Measurements from ENCODE around the gene EPN1. TPM values are rescaled to one million over a fixed set of nuclear protein-coding genes. Genes with fewer than 3 reads are reported as not detected.

EPN1 gene
- total RNA-seq, 8 experiments from 2014 or later: 21.8 to 79.7 (median 50.3) TPM

DNA sequence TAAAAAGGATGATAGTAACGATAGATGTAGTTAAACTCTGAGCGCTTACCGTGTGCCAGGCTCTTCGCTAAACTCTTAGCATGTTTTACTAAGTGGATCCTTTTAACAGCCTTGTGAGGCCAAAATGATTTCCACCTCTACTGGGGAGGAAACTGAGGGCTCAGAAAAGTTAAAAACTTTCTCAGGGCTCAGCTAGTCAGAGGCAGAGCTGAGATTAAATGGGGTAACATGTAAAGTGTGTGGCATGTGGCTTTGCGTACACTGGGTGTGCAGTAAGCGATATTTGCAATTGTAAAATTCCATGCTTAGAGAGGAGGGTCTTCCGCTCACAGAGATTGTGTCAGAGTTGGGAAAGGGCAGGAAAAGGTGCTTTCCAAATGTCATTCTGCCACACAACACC lies 18.5 kb upstream of the EPN1 start:
- ATAC-seq (replicated peaks in 6 of 8): no peak
- peaks cover 9 to 10% of the 10 kb centered on the region in 2 donors for H3K4me1 ChIP-seq (replicated peaks in 1 of 2)
- H3K4me3 ChIP-seq: peak overlapping the region; percentile 70 to 96 (median 89)
- no peak overlapping the region for H3K27ac ChIP-seq
- 7 to 84% (median 45%) methylated on average over 2 to 7 of the region's 7 CpGs; no CpG with 5 or more reads in 1 of the 10 experiments for WGBS, 10 experiments
- in situ Hi-C loops (cut with MboI; ENCODE audit: low pct_unique_long_range_greater_than_20kb in 2 of 9, low sequenced_read_pairs in 9 of 9, unreplicated experiment in 9 of 9): no loop called here

DNA sequence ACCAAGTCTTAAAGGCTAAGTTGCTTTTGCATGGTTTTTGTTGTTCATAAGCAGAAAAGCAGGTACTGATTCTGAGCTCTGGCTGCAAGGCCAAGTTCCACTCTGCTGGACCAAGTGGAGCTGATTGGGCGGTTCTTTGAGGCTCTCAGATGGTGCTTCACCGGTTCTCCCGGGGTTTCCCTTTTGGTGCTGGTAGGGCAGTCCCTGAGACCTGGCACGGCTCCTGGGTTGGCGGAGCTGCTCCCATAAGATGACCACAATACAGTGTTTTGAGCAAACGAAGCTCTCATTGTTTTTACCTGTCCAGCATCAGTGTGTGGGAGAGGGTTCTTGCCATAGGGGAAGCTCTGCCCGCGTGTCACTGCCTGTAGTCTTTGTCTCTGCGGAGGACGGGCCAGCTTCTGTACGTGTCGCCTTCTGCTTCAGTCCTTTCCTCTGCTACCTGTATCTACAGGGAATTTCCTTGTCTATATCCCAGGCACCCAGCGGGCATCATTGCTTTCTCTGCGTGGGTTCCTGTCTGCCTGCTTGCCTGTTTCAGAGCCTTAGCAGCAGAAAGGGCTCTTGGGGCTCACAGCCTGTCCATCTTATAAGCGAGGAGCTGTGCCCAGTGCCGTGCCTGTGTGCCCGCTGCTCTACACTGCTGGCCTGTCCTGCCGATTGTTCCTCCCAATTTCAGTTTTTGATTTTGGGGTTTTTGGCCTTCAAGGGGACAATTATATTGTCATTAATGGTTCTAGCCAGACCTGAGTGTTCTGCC lies 17.9 kb upstream of the EPN1 start:
- in situ Hi-C loops (cut with MboI; ENCODE audit: low pct_unique_long_range_greater_than_20kb in 2 of 9, low sequenced_read_pairs in 9 of 9, unreplicated experiment in 9 of 9): no loop called here
- H3K4me1 ChIP-seq (replicated peaks in 1 of 2): peaks cover 9 to 10% of the 10 kb centered on the region in 2 donors
- WGBS, 10 experiments: 3 to 84% (median 79%) methylated on average over 1 to 9 of the region's 18 CpGs; no CpG with 5 or more reads in 1 of the 10 experiments
- ATAC-seq (replicated peaks in 6 of 8): no peak
- H3K27ac ChIP-seq: no peak overlapping the region
- H3K4me3 ChIP-seq: peak overlapping the region; percentile 70 to 96 (median 89)

DNA sequence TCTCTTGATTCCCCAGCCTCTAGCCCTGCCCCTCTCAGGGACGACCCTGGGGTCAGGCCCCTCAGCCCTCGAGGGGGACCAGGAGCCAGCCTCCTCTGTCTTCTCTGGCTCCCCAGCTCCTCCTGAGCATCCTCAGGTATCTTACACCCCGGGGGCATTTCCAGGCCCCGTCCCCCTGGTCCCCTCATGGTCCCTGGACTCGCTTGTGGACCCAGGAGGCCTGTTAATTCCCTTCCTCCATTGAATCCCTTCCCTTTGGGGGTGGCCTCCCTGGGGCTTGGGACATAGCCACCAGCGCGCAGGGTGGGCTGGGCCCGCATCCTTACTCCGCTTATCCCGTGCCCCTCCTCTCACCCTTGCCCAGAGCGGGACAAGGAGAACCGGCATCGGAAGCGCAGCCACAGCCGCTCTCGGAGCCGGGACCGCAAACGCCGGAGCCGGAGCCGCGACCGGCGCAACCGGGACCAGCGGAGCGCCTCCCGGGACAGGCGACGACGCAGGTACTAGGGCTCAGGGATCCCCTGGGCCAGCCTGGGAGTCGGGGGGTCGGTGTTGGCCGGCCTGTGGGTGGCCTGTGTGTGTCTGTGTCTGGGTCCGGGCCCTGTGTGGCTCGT lies 16.1 kb upstream of the EPN1 start:
- in situ Hi-C loops (cut with MboI; ENCODE audit: low pct_unique_long_range_greater_than_20kb in 2 of 9, low sequenced_read_pairs in 9 of 9, unreplicated experiment in 9 of 9): no loop called here
- no peak for ATAC-seq (replicated peaks in 6 of 8)
- Histone ChIP-seq H3K27ac (no peak overlapping the region), H3K4me1 (replicated peaks in 1 of 2) (peaks cover 9 to 10% of the 10 kb centered on the region in 2 donors), H3K4me3 (no peak overlapping the region)
- WGBS, 10 experiments: 80 to 95% methylated on average over 5 to 6 of the region's 37 CpGs; no CpG with 5 or more reads in 8 of the 10 experiments

DNA sequence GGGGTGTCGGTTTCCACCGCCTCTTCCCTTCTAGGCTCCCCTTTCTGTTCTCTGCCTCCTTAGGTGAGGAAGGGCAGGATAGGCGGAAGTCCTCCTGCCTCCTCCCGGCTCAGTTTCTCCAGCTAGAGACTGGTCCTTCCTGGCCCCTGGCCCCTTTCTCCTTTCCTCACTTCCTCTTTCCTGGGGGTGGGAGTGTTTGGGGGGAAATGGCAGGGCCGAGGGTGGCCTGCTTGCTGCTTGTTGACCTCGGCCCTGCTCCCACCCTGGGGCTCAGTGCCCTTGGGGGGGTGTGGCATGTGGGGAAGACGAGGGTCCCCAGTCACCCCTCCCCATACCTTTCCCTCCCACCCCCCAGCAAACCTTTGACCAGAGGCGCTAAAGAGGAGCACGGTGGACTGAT lies 15.2 kb upstream of the EPN1 start:
- in situ Hi-C loops (cut with MboI; ENCODE audit: low pct_unique_long_range_greater_than_20kb in 2 of 9, low sequenced_read_pairs in 9 of 9, unreplicated experiment in 9 of 9): no loop called here
- H3K27ac ChIP-seq: no peak overlapping the region
- H3K4me1 ChIP-seq (replicated peaks in 1 of 2): peaks cover 9 to 10% of the 10 kb centered on the region in 2 donors
- no peak overlapping the region for H3K4me3 ChIP-seq
- ATAC-seq (replicated peaks in 6 of 8): no peak
- 100% methylated on average over 1 to 2 of the region's 9 CpGs; no CpG with 5 or more reads in 6 of the 10 experiments for WGBS, 10 experiments

DNA sequence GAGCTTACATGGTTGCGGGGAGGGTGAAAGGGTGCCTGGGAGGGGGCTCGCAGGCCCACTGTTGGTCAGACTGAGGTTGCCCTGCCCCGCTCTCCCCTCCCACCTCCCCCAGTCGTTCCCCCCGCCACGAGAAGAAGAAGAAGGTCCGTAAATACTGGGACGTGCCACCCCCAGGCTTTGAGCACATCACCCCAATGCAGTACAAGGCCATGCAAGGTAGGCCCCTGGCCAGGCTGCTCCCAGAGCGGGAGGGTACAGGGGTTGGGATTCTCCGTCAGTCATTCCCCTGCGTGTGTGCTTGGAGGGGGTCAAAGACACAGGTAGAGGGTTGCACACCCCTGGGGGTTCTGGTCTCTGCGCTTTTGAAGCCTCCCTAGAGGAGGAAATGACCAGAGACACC lies 14.6 kb upstream of the EPN1 start:
- H3K4me3 ChIP-seq: no peak overlapping the region
- no peak for ATAC-seq (replicated peaks in 6 of 8)

DNA sequence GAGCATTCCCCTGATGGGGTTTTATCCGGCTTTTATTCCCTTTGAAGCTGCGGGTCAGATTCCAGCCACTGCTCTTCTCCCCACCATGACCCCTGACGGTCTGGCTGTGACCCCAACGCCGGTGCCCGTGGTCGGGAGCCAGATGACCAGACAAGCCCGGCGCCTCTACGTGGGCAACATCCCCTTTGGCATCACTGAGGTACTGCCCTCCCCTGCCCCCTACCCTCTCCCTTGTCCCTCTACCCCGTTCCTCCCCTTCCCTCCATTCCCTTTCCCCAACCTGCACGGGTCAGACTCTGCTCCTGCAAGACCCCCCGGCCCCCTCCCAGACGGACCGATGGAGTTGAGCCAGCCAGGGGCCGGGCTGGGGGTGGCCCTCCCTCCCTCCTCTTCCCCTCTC lies 14.0 kb upstream of the EPN1 start:
- H3K4me3 ChIP-seq: no peak overlapping the region
- H3K27ac ChIP-seq: no peak overlapping the region
- peaks cover 9 to 10% of the 10 kb centered on the region in 2 donors for H3K4me1 ChIP-seq (replicated peaks in 1 of 2)
- in situ Hi-C loops (cut with MboI; ENCODE audit: low pct_unique_long_range_greater_than_20kb in 2 of 9, low sequenced_read_pairs in 9 of 9, unreplicated experiment in 9 of 9): no loop called here
- ATAC-seq (replicated peaks in 6 of 8): no peak
- WGBS, 10 experiments: 83 to 100% methylated on average over 1 to 3 of the region's 16 CpGs; no CpG with 5 or more reads in 8 of the 10 experiments

More for the DNA sequence above, 14.6 kb upstream of the EPN1 start:
- WGBS, 10 experiments: 92% methylated on average over 2 of the region's 12 CpGs; no CpG with 5 or more reads in 9 of the 10 experiments
- in situ Hi-C loops (cut with MboI; ENCODE audit: low pct_unique_long_range_greater_than_20kb in 2 of 9, low sequenced_read_pairs in 9 of 9, unreplicated experiment in 9 of 9): no loop called here
- Histone ChIP-seq H3K27ac (no peak overlapping the region), H3K4me1 (replicated peaks in 1 of 2) (peaks cover 9 to 10% of the 10 kb centered on the region in 2 donors)

DNA sequence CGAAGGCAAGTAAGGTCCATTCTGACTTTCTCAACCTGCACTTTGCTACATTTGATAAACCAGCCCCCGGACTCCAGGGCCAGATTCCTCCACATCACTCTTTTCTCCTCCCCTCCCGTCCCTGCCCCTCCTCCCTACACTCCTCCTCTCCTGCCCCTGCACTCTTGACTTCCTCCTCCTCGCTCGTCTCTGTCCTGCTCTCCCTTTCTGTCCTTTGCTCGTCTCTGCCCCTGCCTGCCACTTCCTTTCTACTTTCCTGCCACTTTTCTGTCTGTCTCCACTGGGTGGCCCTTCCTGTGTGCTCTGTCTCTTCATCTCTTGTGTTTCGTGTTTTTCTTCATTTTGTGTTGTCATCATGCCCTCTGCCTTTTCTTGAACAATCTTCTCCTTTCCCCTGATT lies 13.2 kb upstream of the EPN1 start:
- no peak for ATAC-seq (replicated peaks in 6 of 8)
- Histone ChIP-seq H3K4me1 (replicated peaks in 1 of 2) (peaks cover 7 to 9% of the 10 kb centered on the region in 2 donors), H3K27ac (no peak overlapping the region), H3K4me3 (no peak overlapping the region)
- in situ Hi-C loops (cut with MboI; ENCODE audit: low pct_unique_long_range_greater_than_20kb in 2 of 9, low sequenced_read_pairs in 9 of 9, unreplicated experiment in 9 of 9): no loop called here
- 71 to 100% (median 84%) methylated on average over 1 to 4 of the region's 7 CpGs; no CpG with 5 or more reads in 1 of the 10 experiments for WGBS, 10 experiments

DNA sequence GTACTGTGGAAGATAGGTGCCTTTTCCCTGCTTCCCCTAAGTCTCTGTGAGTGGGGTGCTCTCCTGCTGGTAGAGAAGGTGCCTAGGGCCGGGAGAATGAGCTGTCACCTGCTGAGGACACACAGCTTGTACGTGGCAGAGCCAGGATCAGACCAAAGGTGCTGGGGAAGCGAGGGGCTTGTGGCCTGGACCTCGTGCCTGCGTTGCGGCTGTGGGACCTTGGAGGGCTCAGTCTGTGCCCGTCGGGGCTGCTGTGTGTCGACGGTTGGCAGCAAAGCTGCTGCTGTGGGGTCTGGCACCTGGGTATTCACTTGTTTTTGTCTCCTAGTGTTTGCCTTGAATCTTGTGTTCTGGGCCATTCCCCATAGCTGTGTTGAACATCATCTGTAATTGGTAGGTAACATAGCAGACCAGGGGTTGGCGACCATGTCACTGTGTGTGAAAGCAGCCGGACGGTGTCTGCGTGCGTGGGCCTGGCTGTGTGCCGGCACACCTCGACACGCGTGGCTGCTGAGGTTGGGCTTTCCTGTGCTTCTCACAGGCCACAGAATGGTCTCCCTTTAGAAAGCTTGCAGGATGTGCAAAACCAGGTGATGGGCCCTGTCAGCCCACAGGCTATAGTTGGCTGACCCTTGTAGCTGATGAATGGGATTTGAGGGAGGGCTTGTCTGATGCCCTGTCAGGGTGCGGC lies 11.0 kb upstream of the EPN1 start:
- in situ Hi-C loops (cut with MboI; ENCODE audit: low pct_unique_long_range_greater_than_20kb in 2 of 9, low sequenced_read_pairs in 9 of 9, unreplicated experiment in 9 of 9): no loop called here
- 80 to 97% (median 89%) methylated on average over 1 to 11 of the region's 20 CpGs; no CpG with 5 or more reads in 5 of the 10 experiments for WGBS, 10 experiments
- H3K27ac ChIP-seq: no peak overlapping the region
- H3K4me3 ChIP-seq: no peak overlapping the region
- ATAC-seq (replicated peaks in 6 of 8): no peak
- no peaks in the 10 kb centered on the region for H3K4me1 ChIP-seq (replicated peaks in 1 of 2)

DNA sequence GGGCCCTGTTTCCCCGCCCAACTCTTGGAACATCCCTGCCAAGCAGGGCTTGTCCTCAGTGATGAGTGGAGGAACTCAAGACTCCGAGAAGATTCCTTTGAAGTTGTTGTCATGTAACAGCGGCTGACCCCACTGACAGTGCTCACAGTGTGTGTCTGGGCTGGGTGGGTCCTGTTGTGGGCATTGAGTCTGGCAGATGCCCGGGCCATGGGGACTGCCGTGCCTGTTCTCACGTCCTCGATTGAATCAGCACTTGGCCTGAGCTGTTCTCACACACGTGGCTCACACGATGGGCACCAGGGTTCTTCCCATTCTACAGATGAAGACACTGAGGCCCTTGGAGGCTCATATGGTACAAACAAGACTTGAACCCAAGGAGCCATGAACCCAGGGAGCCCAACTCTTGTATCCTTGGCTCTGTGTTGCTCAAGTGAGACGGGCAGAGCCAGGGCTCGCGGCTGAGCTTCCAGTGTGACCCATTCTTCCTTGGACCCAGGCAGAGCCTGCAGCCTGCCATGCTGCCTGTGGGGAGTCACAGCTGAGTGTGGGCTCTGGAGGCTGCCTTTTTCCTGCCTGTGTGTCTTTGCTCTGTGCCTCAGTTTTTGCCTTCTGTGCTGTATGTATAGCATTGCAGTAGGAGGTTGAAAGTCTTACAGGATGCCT lies 8.6 kb upstream of the EPN1 start:
- no peak for ATAC-seq (replicated peaks in 6 of 8)
- Histone ChIP-seq H3K27ac (no peak overlapping the region), H3K4me3 (no peak overlapping the region), H3K4me1 (replicated peaks in 1 of 2) (no peaks in the 10 kb centered on the region)
- 51 to 100% (median 89%) methylated on average over 2 to 4 of the region's 12 CpGs; no CpG with 5 or more reads in 4 of the 10 experiments for WGBS, 10 experiments
- in situ Hi-C loops (cut with MboI; ENCODE audit: low pct_unique_long_range_greater_than_20kb in 2 of 9, low sequenced_read_pairs in 9 of 9, unreplicated experiment in 9 of 9): no loop called here

DNA sequence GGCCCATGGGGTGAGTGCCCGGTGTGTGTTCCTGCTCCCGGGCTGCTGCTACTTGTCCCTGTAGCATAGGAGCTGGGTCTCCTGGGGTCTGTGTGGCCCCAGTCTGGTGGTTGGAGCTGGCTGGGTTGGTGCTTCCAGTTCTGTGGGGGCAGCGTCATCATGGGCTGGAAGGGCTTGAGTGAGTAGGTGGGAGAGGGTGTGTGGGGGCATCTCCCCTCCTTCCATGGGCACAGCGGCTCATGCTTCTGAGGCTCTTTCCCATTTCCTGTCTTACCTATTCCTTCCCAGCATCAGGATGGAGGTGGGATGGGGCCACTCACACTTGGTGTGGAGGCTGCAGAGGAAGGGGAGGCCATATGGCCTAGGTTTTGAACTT lies 8.0 kb upstream of the EPN1 start:
- Histone ChIP-seq H3K4me3 (no peak overlapping the region), H3K27ac (no peak overlapping the region), H3K4me1 (replicated peaks in 1 of 2) (no peaks in the 10 kb centered on the region)
- WGBS, 10 experiments: 87 to 100% (median 100%) methylated on average over 1 to 3 of the region's 4 CpGs; no CpG with 5 or more reads in 5 of the 10 experiments
- ATAC-seq (replicated peaks in 6 of 8): no peak
- in situ Hi-C loops (cut with MboI; ENCODE audit: low pct_unique_long_range_greater_than_20kb in 2 of 9, low sequenced_read_pairs in 9 of 9, unreplicated experiment in 9 of 9): no loop called here

DNA sequence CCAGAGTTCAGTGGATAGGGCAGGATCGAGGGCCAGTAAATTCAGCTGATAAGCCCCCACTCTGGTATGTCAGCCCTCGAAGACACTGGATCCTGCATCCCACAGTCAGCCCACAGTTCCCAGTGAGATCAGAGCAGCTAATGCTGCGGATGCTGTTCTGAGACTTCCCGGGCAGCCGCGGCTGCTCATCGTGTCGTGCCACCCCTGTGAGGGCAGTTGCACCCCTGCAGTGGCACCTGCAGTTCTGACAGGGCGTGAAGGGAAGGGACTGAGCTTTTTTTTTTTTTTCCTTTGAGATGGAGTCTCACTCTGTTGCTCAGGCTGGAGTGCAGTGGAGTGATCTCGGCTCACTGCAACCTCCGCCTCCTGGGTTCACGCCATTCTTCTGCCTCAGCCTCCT lies 7.5 kb upstream of the EPN1 start:
- ATAC-seq (replicated peaks in 6 of 8): no peak
- no peak overlapping the region for H3K27ac ChIP-seq
- in situ Hi-C loops (cut with MboI; ENCODE audit: low pct_unique_long_range_greater_than_20kb in 2 of 9, low sequenced_read_pairs in 9 of 9, unreplicated experiment in 9 of 9): no loop called here
- H3K4me3 ChIP-seq: no peak overlapping the region
- H3K4me1 ChIP-seq (replicated peaks in 1 of 2): no peaks in the 10 kb centered on the region
- WGBS, 10 experiments: 60 to 100% (median 97%) methylated on average over 1 to 5 of the region's 12 CpGs; no CpG with 5 or more reads in 6 of the 10 experiments

DNA sequence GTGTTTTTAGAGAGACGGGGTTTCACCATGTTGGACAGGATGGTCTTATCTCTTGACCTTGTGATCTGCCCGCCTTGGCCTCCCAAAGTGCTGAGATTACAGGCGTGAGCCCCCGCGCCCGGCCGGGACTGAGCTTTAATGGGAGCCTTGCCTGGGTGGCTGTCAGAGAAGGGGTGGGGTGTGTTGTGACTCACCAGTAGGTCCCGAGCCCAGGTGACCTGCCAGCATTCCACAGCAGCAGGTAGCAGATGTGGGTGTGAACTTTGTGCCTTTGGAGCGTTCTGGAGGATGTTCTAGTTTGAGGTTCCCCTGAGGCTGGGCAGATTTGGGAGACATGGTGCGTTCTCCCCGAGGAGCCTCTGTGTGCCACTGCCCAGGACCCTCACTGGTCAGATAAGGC lies 7.1 kb upstream of the EPN1 start:
- no peak overlapping the region for H3K4me3 ChIP-seq
- in situ Hi-C loops (cut with MboI; ENCODE audit: low pct_unique_long_range_greater_than_20kb in 2 of 9, low sequenced_read_pairs in 9 of 9, unreplicated experiment in 9 of 9): no loop called here
- H3K4me1 ChIP-seq (replicated peaks in 1 of 2): no peaks in the 10 kb centered on the region
- ATAC-seq (replicated peaks in 6 of 8): no peak
- 40 to 97% (median 86%) methylated on average over 1 to 6 of the region's 11 CpGs; no CpG with 5 or more reads in 5 of the 10 experiments for WGBS, 10 experiments
- H3K27ac ChIP-seq: no peak overlapping the region
